WTC11 (cell line): ENCODE results near the gene CACNA1A. TPM values are rescaled to one million over a fixed set of nuclear protein-coding genes. Genes with fewer than 3 reads are reported as not detected.

Experiments used
- ATAC-seq: fragments of 200-7000 bp; cut with Tn5 transposase; 2 replicates; pipeline ENCODE4 v1.10.0; 2021; ENCODE audit warnings: mild to moderate bottlenecking, moderate library complexity
- CTCF ChIA-PET: fragments of 300-600 bp; sonication (Branson Sonifier 250); formaldehyde crosslinking; loops from one replicate; lab custom pipeline; 2021; ENCODE audit warnings: antibody characterized with exemption; lab: Charles Lee
- POLR2A ChIA-PET: fragments of 350-600 bp; sonication (Branson Sonifier 250); formaldehyde crosslinking; loops from one replicate; lab custom pipeline; 2021; ENCODE audit warnings: antibody characterized with exemption; lab: Charles Lee
- DNase-seq: peaks from one replicate; pipeline ENCODE4 v3.0.0; 2021; ENCODE audit warnings: low spot score
- H3K27ac Mint-ChIP-seq: 2 replicates; pipeline ENCODE4 v1.8.0; 2021; ENCODE audit warnings: mixed read lengths
- H3K27me3 Mint-ChIP-seq: 2 replicates; pipeline ENCODE4 v1.8.0; 2021; ENCODE audit warnings: low read depth, mild to moderate bottlenecking, moderate library complexity, mixed read lengths
- H3K36me3 Mint-ChIP-seq: 2 replicates; pipeline ENCODE4 v1.8.0; 2021; ENCODE audit warnings: mixed read lengths
- H3K4me1 Mint-ChIP-seq: 2 replicates; pipeline ENCODE4 v1.8.0; 2022; ENCODE audit warnings: mixed read lengths
- H3K4me3 Mint-ChIP-seq: 2 replicates; pipeline ENCODE4 v1.8.0; 2021; ENCODE audit warnings: mild to moderate bottlenecking, moderate library complexity, mixed read lengths
- H3K9me3 Mint-ChIP-seq: 2 replicates; pipeline ENCODE4 v1.8.0; 2021; ENCODE audit warnings: mixed read lengths
- CREM ChIP-seq: sonication (generic); formaldehyde crosslinking; IDR thresholded peaks from 2 replicates; pipeline ENCODE4 v1.8.1; 2022; ENCODE audit warnings: mild to moderate bottlenecking, missing genetic modification reagents, moderate library complexity
- EMX1 ChIP-seq: fragments of 250-450 bp; sonication (Bioruptor Pico); IDR thresholded peaks from 2 replicates; pipeline ENCODE4 v1.8.0; 2021; ENCODE audit warnings: mild to moderate bottlenecking
- ESRRA ChIP-seq: sonication (generic); formaldehyde crosslinking; IDR thresholded peaks from 2 replicates; pipeline ENCODE4 v1.8.1; 2022; ENCODE audit warnings: mild to moderate bottlenecking, missing genetic modification reagents, borderline replicate concordance
- HMGA2 ChIP-seq: fragments of 250-450 bp; sonication (Bioruptor Pico); IDR thresholded peaks from 2 replicates; pipeline ENCODE4 v1.4.0; 2021; ENCODE audit warnings: mild to moderate bottlenecking, moderate library complexity
- JAZF1 ChIP-seq: fragments of 250-450 bp; sonication (Bioruptor Pico); IDR thresholded peaks from 2 replicates; pipeline ENCODE4 v1.9.0; 2021; ENCODE audit warnings: moderate library complexity, mild to moderate bottlenecking, inconsistent platforms
- MYBL2 ChIP-seq: sonication (generic); formaldehyde crosslinking; IDR thresholded peaks from 2 replicates; pipeline ENCODE4 v1.8.1; 2023; ENCODE audit warnings: mild to moderate bottlenecking, moderate library complexity, missing genetic modification reagents
- NFYB ChIP-seq: sonication (generic); formaldehyde crosslinking; conservative IDR thresholded peaks from 2 replicates; pipeline ENCODE4 v1.8.0; 2022; ENCODE audit warnings: low read depth, missing genetic modification reagents
- NR1H2 ChIP-seq: sonication (generic); formaldehyde crosslinking; IDR thresholded peaks from 2 replicates; pipeline ENCODE4 v1.9.0; 2021; ENCODE audit warnings: mild to moderate bottlenecking, moderate library complexity, missing genetic modification reagents
- NR3C1 ChIP-seq: sonication (generic); formaldehyde crosslinking; conservative IDR thresholded peaks from 2 replicates; pipeline ENCODE4 v1.8.1; 2023; ENCODE audit warnings: low read depth, mild to moderate bottlenecking, missing genetic modification reagents
- OVOL2 ChIP-seq: fragments of 250-450 bp; sonication (Bioruptor Pico); IDR thresholded peaks from 2 replicates; pipeline ENCODE4 v1.9.0; 2021; ENCODE audit warnings: mild to moderate bottlenecking, borderline replicate concordance
- SMAD3 ChIP-seq: sonication (generic); formaldehyde crosslinking; IDR thresholded peaks from 2 replicates; pipeline ENCODE4 v1.8.0; 2022; ENCODE audit warnings: missing genetic modification reagents, mild to moderate bottlenecking, borderline replicate concordance
- SOX15 ChIP-seq: fragments of 250-450 bp; sonication (Bioruptor Pico); IDR thresholded peaks from 2 replicates; pipeline ENCODE4 v1.9.0; 2021; ENCODE audit warnings: mild to moderate bottlenecking
- ZNF416 ChIP-seq: fragments of 250-450 bp; sonication (Bioruptor Pico); IDR thresholded peaks from 2 replicates; pipeline ENCODE4 v1.9.0; 2021; ENCODE audit warnings: mild to moderate bottlenecking, inconsistent platforms
- total RNA-seq: library from RNA; stranded (reverse); gene quantifications from 3 replicates; pipeline ENCODE4 v1.2.3, GENCODE V29; 2021
- TF ChIP-seq, protein P1 (sequence below): sonication (generic); formaldehyde crosslinking; IDR thresholded peaks from 2 replicates; pipeline ENCODE4 v1.8.1; 2023; ENCODE audit warnings: mild to moderate bottlenecking, missing genetic modification reagents, moderate library complexity
- TF ChIP-seq, protein P2 (sequence below): sonication (generic); formaldehyde crosslinking; IDR thresholded peaks from 2 replicates; pipeline ENCODE4 v1.8.0; 2023; ENCODE audit warnings: mild to moderate bottlenecking, missing genetic modification reagents
- TF ChIP-seq, protein P3 (sequence below): sonication (generic); formaldehyde crosslinking; IDR thresholded peaks from 2 replicates; pipeline ENCODE4 v1.8.1; 2022; ENCODE audit warnings: low read depth, missing genetic modification reagents, borderline replicate concordance
- TF ChIP-seq, protein P4 (sequence below): sonication (generic); formaldehyde crosslinking; IDR thresholded peaks from 2 replicates; pipeline ENCODE4 v1.8.0; 2022; ENCODE audit warnings: missing genetic modification reagents
- TF ChIP-seq, protein P5 (sequence below): fragments of 250-450 bp; sonication (Bioruptor Pico); IDR thresholded peaks from 2 replicates; pipeline ENCODE4 v1.9.0; 2021; ENCODE audit warnings: mild to moderate bottlenecking

CACNA1A gene
- total RNA-seq, 1 experiment from 2014 or later: 28.9 TPM

DNA sequence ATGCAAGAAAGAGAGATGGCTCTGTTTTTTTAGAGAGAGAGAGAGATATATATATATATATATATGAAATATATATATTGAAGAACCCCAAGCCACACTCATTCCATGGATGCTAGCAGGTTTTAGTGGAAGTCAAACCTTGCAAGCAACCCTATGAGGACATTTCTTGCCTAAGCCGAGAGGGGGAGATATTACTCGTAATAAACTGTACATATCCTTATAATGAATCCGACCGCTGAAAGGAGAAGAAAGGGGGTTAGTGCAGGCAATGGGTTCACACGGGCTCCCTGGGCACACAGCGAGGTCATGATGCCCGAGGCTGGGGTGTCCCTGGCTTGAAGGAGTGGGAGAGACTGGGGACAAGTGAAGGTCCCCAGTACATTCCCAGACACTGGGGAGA, 277.7 kb downstream of the CACNA1A start:
- no peak overlapping the region for H3K4me3 Mint-ChIP-seq
- no peaks in the 10 kb centered on the region for H3K9me3 Mint-ChIP-seq
- POLR2A ChIA-PET: no interaction called here
- H3K27me3 Mint-ChIP-seq: no peaks in the 10 kb centered on the region
- ATAC-seq (no peak), DNase-seq (no peak)
- TF ChIP-seq, protein P1, sequence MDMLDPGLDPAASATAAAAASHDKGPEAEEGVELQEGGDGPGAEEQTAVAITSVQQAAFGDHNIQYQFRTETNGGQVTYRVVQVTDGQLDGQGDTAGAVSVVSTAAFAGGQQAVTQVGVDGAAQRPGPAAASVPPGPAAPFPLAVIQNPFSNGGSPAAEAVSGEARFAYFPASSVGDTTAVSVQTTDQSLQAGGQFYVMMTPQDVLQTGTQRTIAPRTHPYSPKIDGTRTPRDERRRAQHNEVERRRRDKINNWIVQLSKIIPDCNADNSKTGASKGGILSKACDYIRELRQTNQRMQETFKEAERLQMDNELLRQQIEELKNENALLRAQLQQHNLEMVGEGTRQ (CRISPR knock-in tag): no peak
- no peak for TF ChIP-seq OVOL2
- TF ChIP-seq, protein P2, sequence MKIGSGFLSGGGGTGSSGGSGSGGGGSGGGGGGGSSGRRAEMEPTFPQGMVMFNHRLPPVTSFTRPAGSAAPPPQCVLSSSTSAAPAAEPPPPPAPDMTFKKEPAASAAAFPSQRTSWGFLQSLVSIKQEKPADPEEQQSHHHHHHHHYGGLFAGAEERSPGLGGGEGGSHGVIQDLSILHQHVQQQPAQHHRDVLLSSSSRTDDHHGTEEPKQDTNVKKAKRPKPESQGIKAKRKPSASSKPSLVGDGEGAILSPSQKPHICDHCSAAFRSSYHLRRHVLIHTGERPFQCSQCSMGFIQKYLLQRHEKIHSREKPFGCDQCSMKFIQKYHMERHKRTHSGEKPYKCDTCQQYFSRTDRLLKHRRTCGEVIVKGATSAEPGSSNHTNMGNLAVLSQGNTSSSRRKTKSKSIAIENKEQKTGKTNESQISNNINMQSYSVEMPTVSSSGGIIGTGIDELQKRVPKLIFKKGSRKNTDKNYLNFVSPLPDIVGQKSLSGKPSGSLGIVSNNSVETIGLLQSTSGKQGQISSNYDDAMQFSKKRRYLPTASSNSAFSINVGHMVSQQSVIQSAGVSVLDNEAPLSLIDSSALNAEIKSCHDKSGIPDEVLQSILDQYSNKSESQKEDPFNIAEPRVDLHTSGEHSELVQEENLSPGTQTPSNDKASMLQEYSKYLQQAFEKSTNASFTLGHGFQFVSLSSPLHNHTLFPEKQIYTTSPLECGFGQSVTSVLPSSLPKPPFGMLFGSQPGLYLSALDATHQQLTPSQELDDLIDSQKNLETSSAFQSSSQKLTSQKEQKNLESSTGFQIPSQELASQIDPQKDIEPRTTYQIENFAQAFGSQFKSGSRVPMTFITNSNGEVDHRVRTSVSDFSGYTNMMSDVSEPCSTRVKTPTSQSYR: no peak
- TF ChIP-seq JAZF1 (CRISPR knock-in tag): no peak
- TF ChIP-seq, protein P3, sequence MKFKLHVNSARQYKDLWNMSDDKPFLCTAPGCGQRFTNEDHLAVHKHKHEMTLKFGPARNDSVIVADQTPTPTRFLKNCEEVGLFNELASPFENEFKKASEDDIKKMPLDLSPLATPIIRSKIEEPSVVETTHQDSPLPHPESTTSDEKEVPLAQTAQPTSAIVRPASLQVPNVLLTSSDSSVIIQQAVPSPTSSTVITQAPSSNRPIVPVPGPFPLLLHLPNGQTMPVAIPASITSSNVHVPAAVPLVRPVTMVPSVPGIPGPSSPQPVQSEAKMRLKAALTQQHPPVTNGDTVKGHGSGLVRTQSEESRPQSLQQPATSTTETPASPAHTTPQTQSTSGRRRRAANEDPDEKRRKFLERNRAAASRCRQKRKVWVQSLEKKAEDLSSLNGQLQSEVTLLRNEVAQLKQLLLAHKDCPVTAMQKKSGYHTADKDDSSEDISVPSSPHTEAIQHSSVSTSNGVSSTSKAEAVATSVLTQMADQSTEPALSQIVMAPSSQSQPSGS (CRISPR knock-in tag): no peak
- no peak for TF ChIP-seq ZNF416 (CRISPR knock-in tag)
- TF ChIP-seq NR1H2 (CRISPR knock-in tag): no peak
- TF ChIP-seq HMGA2 (CRISPR knock-in tag): no peak
- no peak for TF ChIP-seq ESRRA (CRISPR knock-in tag)
- TF ChIP-seq MYBL2 (CRISPR knock-in tag): no peak
- TF ChIP-seq NR3C1 (CRISPR knock-in tag): no peak
- TF ChIP-seq, protein P4, sequence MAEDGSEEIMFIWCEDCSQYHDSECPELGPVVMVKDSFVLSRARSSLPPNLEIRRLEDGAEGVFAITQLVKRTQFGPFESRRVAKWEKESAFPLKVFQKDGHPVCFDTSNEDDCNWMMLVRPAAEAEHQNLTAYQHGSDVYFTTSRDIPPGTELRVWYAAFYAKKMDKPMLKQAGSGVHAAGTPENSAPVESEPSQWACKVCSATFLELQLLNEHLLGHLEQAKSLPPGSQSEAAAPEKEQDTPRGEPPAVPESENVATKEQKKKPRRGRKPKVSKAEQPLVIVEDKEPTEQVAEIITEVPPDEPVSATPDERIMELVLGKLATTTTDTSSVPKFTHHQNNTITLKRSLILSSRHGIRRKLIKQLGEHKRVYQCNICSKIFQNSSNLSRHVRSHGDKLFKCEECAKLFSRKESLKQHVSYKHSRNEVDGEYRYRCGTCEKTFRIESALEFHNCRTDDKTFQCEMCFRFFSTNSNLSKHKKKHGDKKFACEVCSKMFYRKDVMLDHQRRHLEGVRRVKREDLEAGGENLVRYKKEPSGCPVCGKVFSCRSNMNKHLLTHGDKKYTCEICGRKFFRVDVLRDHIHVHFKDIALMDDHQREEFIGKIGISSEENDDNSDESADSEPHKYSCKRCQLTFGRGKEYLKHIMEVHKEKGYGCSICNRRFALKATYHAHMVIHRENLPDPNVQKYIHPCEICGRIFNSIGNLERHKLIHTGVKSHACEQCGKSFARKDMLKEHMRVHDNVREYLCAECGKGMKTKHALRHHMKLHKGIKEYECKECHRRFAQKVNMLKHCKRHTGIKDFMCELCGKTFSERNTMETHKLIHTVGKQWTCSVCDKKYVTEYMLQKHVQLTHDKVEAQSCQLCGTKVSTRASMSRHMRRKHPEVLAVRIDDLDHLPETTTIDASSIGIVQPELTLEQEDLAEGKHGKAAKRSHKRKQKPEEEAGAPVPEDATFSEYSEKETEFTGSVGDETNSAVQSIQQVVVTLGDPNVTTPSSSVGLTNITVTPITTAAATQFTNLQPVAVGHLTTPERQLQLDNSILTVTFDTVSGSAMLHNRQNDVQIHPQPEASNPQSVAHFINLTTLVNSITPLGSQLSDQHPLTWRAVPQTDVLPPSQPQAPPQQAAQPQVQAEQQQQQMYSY (CRISPR knock-in tag): no peak
- TF ChIP-seq EMX1 (CRISPR knock-in tag): no peak
- TF ChIP-seq, protein P5, sequence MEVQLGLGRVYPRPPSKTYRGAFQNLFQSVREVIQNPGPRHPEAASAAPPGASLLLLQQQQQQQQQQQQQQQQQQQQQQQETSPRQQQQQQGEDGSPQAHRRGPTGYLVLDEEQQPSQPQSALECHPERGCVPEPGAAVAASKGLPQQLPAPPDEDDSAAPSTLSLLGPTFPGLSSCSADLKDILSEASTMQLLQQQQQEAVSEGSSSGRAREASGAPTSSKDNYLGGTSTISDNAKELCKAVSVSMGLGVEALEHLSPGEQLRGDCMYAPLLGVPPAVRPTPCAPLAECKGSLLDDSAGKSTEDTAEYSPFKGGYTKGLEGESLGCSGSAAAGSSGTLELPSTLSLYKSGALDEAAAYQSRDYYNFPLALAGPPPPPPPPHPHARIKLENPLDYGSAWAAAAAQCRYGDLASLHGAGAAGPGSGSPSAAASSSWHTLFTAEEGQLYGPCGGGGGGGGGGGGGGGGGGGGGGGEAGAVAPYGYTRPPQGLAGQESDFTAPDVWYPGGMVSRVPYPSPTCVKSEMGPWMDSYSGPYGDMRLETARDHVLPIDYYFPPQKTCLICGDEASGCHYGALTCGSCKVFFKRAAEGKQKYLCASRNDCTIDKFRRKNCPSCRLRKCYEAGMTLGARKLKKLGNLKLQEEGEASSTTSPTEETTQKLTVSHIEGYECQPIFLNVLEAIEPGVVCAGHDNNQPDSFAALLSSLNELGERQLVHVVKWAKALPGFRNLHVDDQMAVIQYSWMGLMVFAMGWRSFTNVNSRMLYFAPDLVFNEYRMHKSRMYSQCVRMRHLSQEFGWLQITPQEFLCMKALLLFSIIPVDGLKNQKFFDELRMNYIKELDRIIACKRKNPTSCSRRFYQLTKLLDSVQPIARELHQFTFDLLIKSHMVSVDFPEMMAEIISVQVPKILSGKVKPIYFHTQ (CRISPR knock-in tag): no peak
- no peak for TF ChIP-seq SMAD3
- no peak for TF ChIP-seq NFYB (CRISPR knock-in tag)
- TF ChIP-seq SOX15 (CRISPR knock-in tag): no peak
- no peak for TF ChIP-seq CREM (CRISPR knock-in tag)
- no peak overlapping the region for H3K27ac Mint-ChIP-seq
- CTCF ChIA-PET: no interaction called here
- H3K36me3 Mint-ChIP-seq: no peaks in the 10 kb centered on the region
- H3K4me1 Mint-ChIP-seq: peaks cover 7% of the 10 kb centered on the region
